ENCODE measurements around the gene MYCBPAP.

GRCh38 chr17:50471009-50471905 is 37.0 kb upstream of the MYCBPAP start:
- TF ChIP-seq CTCF (IDR thresholded peaks at IDR 0.05) (no peak), POLR2A (IDR thresholded peaks at IDR 0.05) (no peak)

All from right lobe of liver (tissue), 4 donors.